ENCODE results near the gene TFR2.
A peak's percentile ranks its signal among the peaks of the same experiment; 100 is the strongest.

DNA sequence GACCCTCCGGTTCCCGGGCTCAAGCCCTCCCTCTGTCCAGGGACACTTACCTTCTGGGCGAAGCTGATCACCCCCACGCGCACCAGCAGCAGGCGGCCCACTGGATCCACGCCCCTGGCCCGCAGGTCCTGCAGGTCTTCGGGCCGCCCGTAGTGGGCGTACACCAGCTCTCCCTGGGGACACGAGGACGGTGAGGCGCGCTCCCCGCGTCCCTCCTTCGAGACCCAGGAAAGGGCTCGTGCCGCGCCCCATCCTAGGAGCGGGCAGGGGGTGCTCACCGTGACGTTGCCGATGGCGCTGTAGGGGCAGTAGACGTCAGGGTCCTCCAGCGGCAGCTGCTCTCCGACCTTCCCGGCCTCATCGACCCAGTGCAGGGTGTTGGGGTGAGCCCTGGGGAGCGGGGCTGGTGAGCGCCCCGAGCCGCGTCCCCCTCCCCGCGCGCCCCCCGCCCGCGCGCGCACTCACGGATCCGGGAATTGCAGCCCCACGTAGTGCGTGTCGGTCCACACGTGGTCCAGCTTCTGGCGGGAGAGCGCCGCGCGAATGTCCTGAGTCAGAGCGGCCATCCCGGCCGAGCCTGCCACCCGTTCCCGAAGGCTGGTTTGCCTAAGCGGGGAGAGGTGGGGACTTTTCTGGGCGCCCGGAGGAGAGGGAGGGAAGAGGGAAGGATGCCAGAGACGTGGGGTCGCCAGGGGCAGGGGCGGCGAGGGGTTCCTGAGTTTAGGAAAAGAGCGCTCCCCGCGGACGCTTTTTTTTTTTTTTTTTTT lies 8.2 kb downstream of the TFR2 start:
- TF ChIP-seq, protein P1, sequence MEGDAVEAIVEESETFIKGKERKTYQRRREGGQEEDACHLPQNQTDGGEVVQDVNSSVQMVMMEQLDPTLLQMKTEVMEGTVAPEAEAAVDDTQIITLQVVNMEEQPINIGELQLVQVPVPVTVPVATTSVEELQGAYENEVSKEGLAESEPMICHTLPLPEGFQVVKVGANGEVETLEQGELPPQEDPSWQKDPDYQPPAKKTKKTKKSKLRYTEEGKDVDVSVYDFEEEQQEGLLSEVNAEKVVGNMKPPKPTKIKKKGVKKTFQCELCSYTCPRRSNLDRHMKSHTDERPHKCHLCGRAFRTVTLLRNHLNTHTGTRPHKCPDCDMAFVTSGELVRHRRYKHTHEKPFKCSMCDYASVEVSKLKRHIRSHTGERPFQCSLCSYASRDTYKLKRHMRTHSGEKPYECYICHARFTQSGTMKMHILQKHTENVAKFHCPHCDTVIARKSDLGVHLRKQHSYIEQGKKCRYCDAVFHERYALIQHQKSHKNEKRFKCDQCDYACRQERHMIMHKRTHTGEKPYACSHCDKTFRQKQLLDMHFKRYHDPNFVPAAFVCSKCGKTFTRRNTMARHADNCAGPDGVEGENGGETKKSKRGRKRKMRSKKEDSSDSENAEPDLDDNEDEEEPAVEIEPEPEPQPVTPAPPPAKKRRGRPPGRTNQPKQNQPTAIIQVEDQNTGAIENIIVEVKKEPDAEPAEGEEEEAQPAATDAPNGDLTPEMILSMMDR (IDR thresholded peaks at IDR 0.05): peak in 1 of 2 donors; percentile 47
- no peak for TF ChIP-seq EP300 (IDR thresholded peaks at IDR 0.05)
